ENCODE data around the gene LEKR1.
"Not testable (repeated sequence)": the region's sequence is repeated elsewhere in the genome, so short reads cannot be mapped to it uniquely, and the experiment has no call there.

LEKR1 gene

DNA sequence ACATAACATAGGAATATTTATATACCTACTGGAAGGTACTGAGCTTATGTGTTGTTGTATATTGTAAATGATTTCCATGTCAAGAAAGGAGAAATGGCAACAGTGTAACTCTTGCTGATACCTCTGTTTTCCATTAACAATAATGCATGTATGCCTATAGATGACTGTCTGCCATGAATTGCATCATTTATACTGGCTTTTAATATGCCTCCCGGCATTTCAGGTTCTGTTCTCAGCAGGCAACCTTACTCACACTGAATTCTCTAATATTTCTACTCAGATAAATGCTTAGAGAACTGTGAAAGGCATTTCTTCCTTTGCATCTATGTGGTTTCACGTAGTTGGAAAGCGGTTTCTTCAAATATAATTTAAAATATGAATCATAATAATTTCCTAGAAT lies 41.8 kb downstream of the LEKR1 start:
- CTCF ChIA-PET: interaction anchor here (0.6 kb wide), 1 partner anchor 214 kb away, joined by 4 read pairs; no protein-coding TSS in a partner anchor
- no peaks in the 10 kb centered on the region for H3K4me1 ChIP-seq (ENCODE audit: control insufficient read depth, insufficient read depth, low read length)
- H3K36me3 ChIP-seq (ENCODE audit: control insufficient read depth in 2 of 2, insufficient read depth in 1 of 2, low read length in 2 of 2): no peaks in the 10 kb centered on the region
- TF ChIP-seq ZNF202 (tag by site-specific recombination; IDR thresholded peaks at IDR 0.05; ENCODE audit: borderline replicate concordance): no peak
- no peak for TF ChIP-seq SALL2 (tag by site-specific recombination; IDR thresholded peaks at IDR 0.05; ENCODE audit: borderline replicate concordance)
- TF ChIP-seq ZNF558 (tag by site-specific recombination; IDR thresholded peaks at IDR 0.05): no peak
- TF ChIP-seq ZNF214 (tag by site-specific recombination; IDR thresholded peaks at IDR 0.05; ENCODE audit: borderline replicate concordance): no peak
- no peak for TF ChIP-seq ZNF571 (tag by site-specific recombination; IDR thresholded peaks at IDR 0.05)
- TF ChIP-seq BCL11A (tag by site-specific recombination; IDR thresholded peaks at IDR 0.05; ENCODE audit: low read depth): no peak
- TF ChIP-seq ZNF155 (tag by site-specific recombination; IDR thresholded peaks at IDR 0.05): no peak
- no peak for TF ChIP-seq ZNF473 (tag by site-specific recombination; IDR thresholded peaks at IDR 0.05)
- TF ChIP-seq ZNF48 (tag by site-specific recombination; IDR thresholded peaks at IDR 0.05): no peak
- no peak for TF ChIP-seq ZBTB7A (tag by site-specific recombination; IDR thresholded peaks at IDR 0.05; ENCODE audit: low read depth)
- TF ChIP-seq ZNF274 (IDR thresholded peaks at IDR 0.05; ENCODE audit: low read length): no peak
- no peak for TF ChIP-seq ZNF274 (tag by site-specific recombination; IDR thresholded peaks at IDR 0.05; ENCODE audit: borderline replicate concordance)
- no peak for TF ChIP-seq ZBTB17 (tag by site-specific recombination; IDR thresholded peaks at IDR 0.05)
- TF ChIP-seq ZNF16 (tag by site-specific recombination; IDR thresholded peaks at IDR 0.05; ENCODE audit: low read depth): no peak
- TF ChIP-seq ZNF416 (tag by site-specific recombination; IDR thresholded peaks at IDR 0.05): no peak
- TF ChIP-seq ZNF658 (tag by site-specific recombination; IDR thresholded peaks at IDR 0.05): no peak
- TF ChIP-seq GLI4 (tag by site-specific recombination; IDR thresholded peaks at IDR 0.05): no peak
- no peak for TF ChIP-seq ZNF660 (tag by site-specific recombination; IDR thresholded peaks at IDR 0.05)
- no peak overlapping the region for H3K4me3 ChIP-seq (ENCODE audit: low read depth, low read length)
- H3K9me3 ChIP-seq (ENCODE audit: control insufficient read depth, insufficient read depth, low read depth, low read length): no peaks in the 10 kb centered on the region
- H3K27ac ChIP-seq (ENCODE audit: extremely low read depth, low read depth, low read length): no peak overlapping the region
- POLR2A ChIA-PET: no interaction called here

DNA sequence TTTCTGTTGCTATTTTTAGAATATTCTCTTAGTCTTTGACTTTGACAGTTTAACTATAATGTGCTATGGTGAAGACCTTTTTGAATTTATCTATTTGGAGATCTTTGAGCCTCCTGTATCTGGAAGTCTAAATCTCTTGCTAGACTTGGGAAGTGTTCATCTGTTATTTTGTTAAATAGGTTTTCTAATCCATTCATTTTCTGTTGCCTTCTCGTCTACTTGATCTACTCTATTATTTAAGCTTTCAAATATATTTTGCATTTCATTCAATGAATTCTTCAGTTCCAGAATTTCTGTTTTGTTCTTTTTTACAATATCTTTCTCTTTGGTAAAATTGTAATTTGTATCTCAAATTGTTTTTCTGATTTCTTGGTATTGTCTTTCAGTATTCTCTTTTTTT lies 47.8 kb downstream of the LEKR1 start:
- no peak overlapping the region for H3K4me3 ChIP-seq (ENCODE audit: low read depth, low read length)
- CTCF ChIA-PET: interaction anchor here (0.6 to 0.7 kb wide), 3 partner anchors 29 to 573 kb away, joined by 3 to 4 read pairs (median 4); no protein-coding TSS in a partner anchor
- no peaks in the 10 kb centered on the region for H3K9me3 ChIP-seq (ENCODE audit: control insufficient read depth, insufficient read depth, low read depth, low read length)
- POLR2A ChIA-PET: no interaction called here
- H3K36me3 ChIP-seq (ENCODE audit: control insufficient read depth in 2 of 2, insufficient read depth in 1 of 2, low read length in 2 of 2): no peaks in the 10 kb centered on the region
- H3K27ac ChIP-seq (ENCODE audit: extremely low read depth, low read depth, low read length): no peak overlapping the region
- no peaks in the 10 kb centered on the region for H3K4me1 ChIP-seq (ENCODE audit: control insufficient read depth, insufficient read depth, low read length)
- peak; percentile 68 for TF ChIP-seq SETDB1 (IDR thresholded peaks at IDR 0.05; ENCODE audit: insufficient read length, low read length)
- no peak for TF ChIP-seq ZXDB (tag by site-specific recombination; IDR thresholded peaks at IDR 0.05)

DNA sequence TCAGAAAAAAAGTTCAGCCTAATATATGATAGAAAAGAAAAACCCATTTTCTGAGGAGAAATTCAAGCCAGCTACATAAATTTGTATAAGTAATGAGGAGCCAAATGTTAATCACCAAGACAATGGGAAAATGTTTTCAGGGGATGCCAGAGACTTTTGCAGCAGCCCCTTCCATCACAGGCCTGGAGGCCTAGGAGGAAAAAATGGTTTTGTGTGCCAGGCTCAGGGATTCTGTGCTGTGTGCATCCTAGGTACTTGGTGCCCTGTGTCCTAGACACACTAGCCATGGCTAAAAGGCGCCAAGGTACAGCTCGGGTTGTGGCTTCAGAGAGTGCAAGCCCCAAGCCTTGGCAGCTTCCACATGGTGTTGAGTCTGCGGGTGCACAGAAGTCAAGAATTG lies 53.3 kb downstream of the LEKR1 start:
- TF ChIP-seq, protein P1, sequence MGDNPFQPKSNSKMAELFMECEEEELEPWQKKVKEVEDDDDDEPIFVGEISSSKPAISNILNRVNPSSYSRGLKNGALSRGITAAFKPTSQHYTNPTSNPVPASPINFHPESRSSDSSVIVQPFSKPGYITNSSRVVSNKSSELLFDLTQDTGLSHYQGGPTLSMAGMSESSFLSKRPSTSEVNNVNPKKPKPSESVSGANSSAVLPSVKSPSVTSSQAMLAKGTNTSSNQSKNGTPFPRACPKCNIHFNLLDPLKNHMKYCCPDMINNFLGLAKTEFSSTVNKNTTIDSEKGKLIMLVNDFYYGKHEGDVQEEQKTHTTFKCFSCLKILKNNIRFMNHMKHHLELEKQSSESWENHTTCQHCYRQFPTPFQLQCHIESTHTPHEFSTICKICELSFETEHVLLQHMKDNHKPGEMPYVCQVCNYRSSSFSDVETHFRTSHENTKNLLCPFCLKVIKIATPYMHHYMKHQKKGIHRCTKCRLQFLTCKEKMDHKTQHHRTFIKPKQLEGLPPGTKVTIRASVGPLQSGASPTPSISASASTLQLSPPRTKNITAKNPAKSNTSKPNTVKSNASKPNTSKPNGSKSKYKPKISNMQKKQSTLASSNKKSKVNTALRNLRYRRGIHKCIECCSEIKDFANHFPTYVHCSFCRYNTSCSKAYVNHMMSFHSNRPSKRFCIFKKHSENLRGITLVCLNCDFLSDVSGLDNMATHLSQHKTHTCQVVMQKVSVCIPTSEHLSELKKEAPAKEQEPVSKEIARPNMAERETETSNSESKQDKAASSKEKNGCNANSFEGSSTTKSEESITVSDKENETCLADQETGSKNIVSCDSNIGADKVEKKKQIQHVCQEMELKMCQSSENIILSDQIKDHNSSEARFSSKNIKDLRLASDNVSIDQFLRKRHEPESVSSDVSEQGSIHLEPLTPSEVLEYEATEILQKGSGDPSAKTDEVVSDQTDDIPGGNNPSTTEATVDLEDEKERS (tag by site-specific recombination; IDR thresholded peaks at IDR 0.05): 0 out of 2 replicates have a peak, but pooled peaks have one; percentile 35
- TF ChIP-seq ZNF585B (tag by site-specific recombination; IDR thresholded peaks at IDR 0.05) (peak; percentile 92), SETDB1 (IDR thresholded peaks at IDR 0.05; ENCODE audit: insufficient read length, low read length) (peak; percentile 88)
- H3K4me1 ChIP-seq (ENCODE audit: control insufficient read depth, insufficient read depth, low read length); CTCF ChIA-PET; H3K9me3 ChIP-seq (ENCODE audit: control insufficient read depth, insufficient read depth, low read depth, low read length); POLR2A ChIA-PET; H3K4me3 ChIP-seq (ENCODE audit: low read depth, low read length); H3K27ac ChIP-seq (ENCODE audit: extremely low read depth, low read depth, low read length); H3K36me3 ChIP-seq (ENCODE audit: control insufficient read depth in 2 of 2, insufficient read depth in 1 of 2, low read length in 2 of 2): not testable (repeated sequence)
